ENCODE measurements around the gene SYNE2. TPM values are rescaled to one million over a fixed set of nuclear protein-coding genes. Genes with fewer than 3 reads are reported as not detected.

Gene SYNE2
- total and polyA plus RNA-seq, 10 of the 15 experiments (the other 5 are each of a cell fraction or from before 2014, with no cell fraction given) = 2.1 to 52.7 (median 38.1) TPM

- Histone ChIP-seq H3K36me3 (ENCODE audit: control insufficient read depth in 2 of 2, insufficient read depth in 2 of 2, low read length in 1 of 2) (no peaks in the 10 kb centered on the region), H3K9me3 (replicated peaks; ENCODE audit: control insufficient read depth, insufficient read depth, low read length) (no peaks in the 10 kb centered on the region), H4K20me1 (ENCODE audit: control insufficient read depth, insufficient read depth) (no peaks in the 10 kb centered on the region), H3K27ac (ENCODE audit: control insufficient read depth, insufficient read depth) (peak overlapping the region; percentile 74; the same call in 1 of the 2 replicates), H3K79me2 (ENCODE audit: control insufficient read depth, insufficient read depth, low read length) (peaks cover 65% of the 10 kb centered on the region), H3K4me3 (no peak overlapping the region; the same call in 1 of the 2 replicates), H3K9ac (ENCODE audit: control insufficient read depth, insufficient read depth, low read length) (peak overlapping the region; percentile 20; the same call in 1 of the 2 replicates), H2AFZ (ENCODE audit: control insufficient read depth, low read depth, low read length) (no peak overlapping the region), H3K27me3 (replicated peaks in 1 of 2; ENCODE audit: control insufficient read depth in 2 of 2, insufficient read depth in 2 of 2, low read length in 1 of 2) (no peaks in the 10 kb centered on the region), H3K4me1 (ENCODE audit: control insufficient read depth, insufficient read depth, low read length) (peaks cover 45% of the 10 kb centered on the region), H3K4me2 (ENCODE audit: control insufficient read depth, insufficient read depth) (peak overlapping the region; percentile 24)
- intact Hi-C loops (cut with micrococcal nuclease; ENCODE audit: unreplicated experiment) (loop anchor here (10.0 kb wide), 1 partner anchor 138 kb away; the partner anchor contains the start of gene SGPP1), in situ Hi-C loops (cut with MboI) (no loop called here)
- TF ChIP-seq ZNF207 (IDR thresholded peaks at IDR 0.05; ENCODE audit: borderline replicate concordance) = no peak
- TF ChIP-seq NFIC (IDR thresholded peaks at IDR 0.05; ENCODE audit: low read depth, low read length) = no peak
- TF ChIP-seq ZBED1 (IDR thresholded peaks at IDR 0.05; ENCODE audit: borderline replicate concordance) = no peak
- no peak for TF ChIP-seq MEF2A (IDR thresholded peaks at IDR 0.05; ENCODE audit: insufficient read depth, low read depth, low read length)
- TF ChIP-seq BCL11A (IDR thresholded peaks at IDR 0.05; ENCODE audit: low read depth, low read length) = no peak
- no peak for TF ChIP-seq CREM (IDR thresholded peaks at IDR 0.05; ENCODE audit: low read depth)
- TF ChIP-seq BRCA1 (IDR thresholded peaks at IDR 0.05; ENCODE audit: low read depth, low read length) = no peak
- TF ChIP-seq PBX3 (IDR thresholded peaks at IDR 0.05; ENCODE audit: insufficient replicate concordance, low read depth, low read length) = no peak
- TF ChIP-seq MYC (IDR thresholded peaks at IDR 0.05; ENCODE audit: insufficient read depth, insufficient read length, insufficient replicate concordance, low read length, severe bottlenecking) = no peak
- no peak for TF ChIP-seq PRDM15 (CRISPR knock-in tag; IDR thresholded peaks at IDR 0.05)
- ATAC-seq = no peak
- WGBS (ENCODE audit: insufficient coverage, insufficient replicate concordance, low lambda C conversion rate, missing lambda C conversion rate) = 45% methylated on average over 6 of the region's 6 CpGs
- DNase-seq (ENCODE audit: low read depth, low spot score) = no peak
- no TSS peak for BruUV-seq (replicated peaks)
- RAD21 ChIA-PET (ENCODE audit: unreplicated experiment) = interaction anchor here (0.8 to 1.9 kb wide), 5 partner anchors 11 to 320 kb away, joined by 3 to 7 read pairs (median 4); partner anchors contain the start of genes PPP2R5E and SYNE2
- CTCF ChIA-PET = interaction anchor here (1.1 kb wide), 1 partner anchor 45 kb away, joined by 3 read pairs; no protein-coding TSS in a partner anchor
- POLR2A ChIA-PET = interaction anchor here (0.9 to 1.8 kb wide), 6 partner anchors 9 to 319 kb away, joined by 3 to 10 read pairs (median 4); partner anchors contain the start of gene PPP2R5E
- SMC1A ChIA-PET (ENCODE audit: uncharacterized antibody, unreplicated experiment) = interaction anchor here (0.8 to 2.1 kb wide), 11 partner anchors 8 to 78 kb away, joined by 3 to 10 read pairs (median 4); no protein-coding TSS in a partner anchor
- no peak for FAIRE-seq
Measured at GRCh38 chr14:63863004-63863403, 10.2 kb downstream of the SYNE2 start.
